HEK293T (cell line): ENCODE data around the gene ISCA1.

Experiments used
- ARNT ChIP-seq: fragments of 450-650 bp; IDR thresholded peaks from 2 replicates; pipeline ENCODE4 v1.6.1; 2017; ENCODE audit warnings: mild to moderate bottlenecking
- BHLHE40 ChIP-seq: fragments of 450-650 bp; IDR thresholded peaks from 2 replicates; pipeline ENCODE4 v1.6.1; 2016; ENCODE audit warnings: mild to moderate bottlenecking, moderate library complexity, borderline replicate concordance
- CTBP1 ChIP-seq: fragments of 450-650 bp; IDR thresholded peaks from 2 replicates; pipeline ENCODE4 v1.6.1; 2016; ENCODE audit warnings: borderline replicate concordance
- ELF4 ChIP-seq: fragments of 450-650 bp; IDR thresholded peaks from 2 replicates; pipeline ENCODE4 v1.6.1; 2017; ENCODE audit warnings: antibody characterized with exemption
- FOXA1 ChIP-seq: fragments of 450-650 bp; IDR thresholded peaks from 2 replicates; pipeline ENCODE4 v1.6.1; 2016; ENCODE audit warnings: mild to moderate bottlenecking
- FOXM1 ChIP-seq: fragments of 450-650 bp; IDR thresholded peaks from 2 replicates; pipeline ENCODE4 v1.6.1; 2017; ENCODE audit warnings: mild to moderate bottlenecking, borderline replicate concordance
- NFRKB ChIP-seq: fragments of 450-650 bp; IDR thresholded peaks from 2 replicates; pipeline ENCODE4 v1.6.1; 2016; ENCODE audit warnings: mild to moderate bottlenecking, moderate library complexity
- PKNOX1 ChIP-seq: fragments of 450-650 bp; IDR thresholded peaks from 2 replicates; pipeline ENCODE4 v1.6.1; 2016
- SP1 ChIP-seq: fragments of 450-650 bp; IDR thresholded peaks from 2 replicates; pipeline ENCODE4 v1.6.1; 2017
- SUZ12 ChIP-seq: fragments of 450-650 bp; IDR thresholded peaks from 2 replicates; pipeline ENCODE4 v1.6.1; 2016; ENCODE audit warnings: mild to moderate bottlenecking
- TARDBP ChIP-seq: fragments of 450-650 bp; IDR thresholded peaks from 2 replicates; pipeline ENCODE4 v1.6.1; 2016

- no peak for TF ChIP-seq FOXA1
- no peak for TF ChIP-seq ELF4
- no peak for TF ChIP-seq TARDBP
- no peak for TF ChIP-seq SUZ12
- no peak for TF ChIP-seq BHLHE40
- no peak for TF ChIP-seq ARNT
- no peak for TF ChIP-seq PKNOX1
- no peak for TF ChIP-seq FOXM1
- no peak for TF ChIP-seq SP1
- TF ChIP-seq NFRKB: no peak
- no peak for TF ChIP-seq CTBP1
These were observed 32.2 kb downstream of the ISCA1 start for GRCh38 chr9:86250123-86250522.
